Measurements from ENCODE around the gene PJA1.

GRCh38 chrX:69145714-69146113 is 19.5 kb downstream of the PJA1 start:
- TF ChIP-seq, protein P1, sequence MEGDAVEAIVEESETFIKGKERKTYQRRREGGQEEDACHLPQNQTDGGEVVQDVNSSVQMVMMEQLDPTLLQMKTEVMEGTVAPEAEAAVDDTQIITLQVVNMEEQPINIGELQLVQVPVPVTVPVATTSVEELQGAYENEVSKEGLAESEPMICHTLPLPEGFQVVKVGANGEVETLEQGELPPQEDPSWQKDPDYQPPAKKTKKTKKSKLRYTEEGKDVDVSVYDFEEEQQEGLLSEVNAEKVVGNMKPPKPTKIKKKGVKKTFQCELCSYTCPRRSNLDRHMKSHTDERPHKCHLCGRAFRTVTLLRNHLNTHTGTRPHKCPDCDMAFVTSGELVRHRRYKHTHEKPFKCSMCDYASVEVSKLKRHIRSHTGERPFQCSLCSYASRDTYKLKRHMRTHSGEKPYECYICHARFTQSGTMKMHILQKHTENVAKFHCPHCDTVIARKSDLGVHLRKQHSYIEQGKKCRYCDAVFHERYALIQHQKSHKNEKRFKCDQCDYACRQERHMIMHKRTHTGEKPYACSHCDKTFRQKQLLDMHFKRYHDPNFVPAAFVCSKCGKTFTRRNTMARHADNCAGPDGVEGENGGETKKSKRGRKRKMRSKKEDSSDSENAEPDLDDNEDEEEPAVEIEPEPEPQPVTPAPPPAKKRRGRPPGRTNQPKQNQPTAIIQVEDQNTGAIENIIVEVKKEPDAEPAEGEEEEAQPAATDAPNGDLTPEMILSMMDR (conservative IDR thresholded peaks at IDR 0.05; ENCODE audit: low read length): no peak
- TF ChIP-seq EZH2phosphoT487 (IDR thresholded peaks at IDR 0.05; ENCODE audit: borderline replicate concordance): no peak

All from Loucy (cell line).